ENCODE measurements around the gene GSE1. TPM values are rescaled to one million over a fixed set of nuclear protein-coding genes. Genes with fewer than 3 reads are reported as not detected.

Gene GSE1
- total and polyA plus RNA-seq, 9 of the 15 experiments (the other 6 are each of a cell fraction or from before 2014, with no cell fraction given): 12.2 to 244 (median 57.9) TPM

GRCh38 chr16:85673529-85674417, 60.7 kb downstream of the GSE1 start (continued):
- TF ChIP-seq, protein P1, sequence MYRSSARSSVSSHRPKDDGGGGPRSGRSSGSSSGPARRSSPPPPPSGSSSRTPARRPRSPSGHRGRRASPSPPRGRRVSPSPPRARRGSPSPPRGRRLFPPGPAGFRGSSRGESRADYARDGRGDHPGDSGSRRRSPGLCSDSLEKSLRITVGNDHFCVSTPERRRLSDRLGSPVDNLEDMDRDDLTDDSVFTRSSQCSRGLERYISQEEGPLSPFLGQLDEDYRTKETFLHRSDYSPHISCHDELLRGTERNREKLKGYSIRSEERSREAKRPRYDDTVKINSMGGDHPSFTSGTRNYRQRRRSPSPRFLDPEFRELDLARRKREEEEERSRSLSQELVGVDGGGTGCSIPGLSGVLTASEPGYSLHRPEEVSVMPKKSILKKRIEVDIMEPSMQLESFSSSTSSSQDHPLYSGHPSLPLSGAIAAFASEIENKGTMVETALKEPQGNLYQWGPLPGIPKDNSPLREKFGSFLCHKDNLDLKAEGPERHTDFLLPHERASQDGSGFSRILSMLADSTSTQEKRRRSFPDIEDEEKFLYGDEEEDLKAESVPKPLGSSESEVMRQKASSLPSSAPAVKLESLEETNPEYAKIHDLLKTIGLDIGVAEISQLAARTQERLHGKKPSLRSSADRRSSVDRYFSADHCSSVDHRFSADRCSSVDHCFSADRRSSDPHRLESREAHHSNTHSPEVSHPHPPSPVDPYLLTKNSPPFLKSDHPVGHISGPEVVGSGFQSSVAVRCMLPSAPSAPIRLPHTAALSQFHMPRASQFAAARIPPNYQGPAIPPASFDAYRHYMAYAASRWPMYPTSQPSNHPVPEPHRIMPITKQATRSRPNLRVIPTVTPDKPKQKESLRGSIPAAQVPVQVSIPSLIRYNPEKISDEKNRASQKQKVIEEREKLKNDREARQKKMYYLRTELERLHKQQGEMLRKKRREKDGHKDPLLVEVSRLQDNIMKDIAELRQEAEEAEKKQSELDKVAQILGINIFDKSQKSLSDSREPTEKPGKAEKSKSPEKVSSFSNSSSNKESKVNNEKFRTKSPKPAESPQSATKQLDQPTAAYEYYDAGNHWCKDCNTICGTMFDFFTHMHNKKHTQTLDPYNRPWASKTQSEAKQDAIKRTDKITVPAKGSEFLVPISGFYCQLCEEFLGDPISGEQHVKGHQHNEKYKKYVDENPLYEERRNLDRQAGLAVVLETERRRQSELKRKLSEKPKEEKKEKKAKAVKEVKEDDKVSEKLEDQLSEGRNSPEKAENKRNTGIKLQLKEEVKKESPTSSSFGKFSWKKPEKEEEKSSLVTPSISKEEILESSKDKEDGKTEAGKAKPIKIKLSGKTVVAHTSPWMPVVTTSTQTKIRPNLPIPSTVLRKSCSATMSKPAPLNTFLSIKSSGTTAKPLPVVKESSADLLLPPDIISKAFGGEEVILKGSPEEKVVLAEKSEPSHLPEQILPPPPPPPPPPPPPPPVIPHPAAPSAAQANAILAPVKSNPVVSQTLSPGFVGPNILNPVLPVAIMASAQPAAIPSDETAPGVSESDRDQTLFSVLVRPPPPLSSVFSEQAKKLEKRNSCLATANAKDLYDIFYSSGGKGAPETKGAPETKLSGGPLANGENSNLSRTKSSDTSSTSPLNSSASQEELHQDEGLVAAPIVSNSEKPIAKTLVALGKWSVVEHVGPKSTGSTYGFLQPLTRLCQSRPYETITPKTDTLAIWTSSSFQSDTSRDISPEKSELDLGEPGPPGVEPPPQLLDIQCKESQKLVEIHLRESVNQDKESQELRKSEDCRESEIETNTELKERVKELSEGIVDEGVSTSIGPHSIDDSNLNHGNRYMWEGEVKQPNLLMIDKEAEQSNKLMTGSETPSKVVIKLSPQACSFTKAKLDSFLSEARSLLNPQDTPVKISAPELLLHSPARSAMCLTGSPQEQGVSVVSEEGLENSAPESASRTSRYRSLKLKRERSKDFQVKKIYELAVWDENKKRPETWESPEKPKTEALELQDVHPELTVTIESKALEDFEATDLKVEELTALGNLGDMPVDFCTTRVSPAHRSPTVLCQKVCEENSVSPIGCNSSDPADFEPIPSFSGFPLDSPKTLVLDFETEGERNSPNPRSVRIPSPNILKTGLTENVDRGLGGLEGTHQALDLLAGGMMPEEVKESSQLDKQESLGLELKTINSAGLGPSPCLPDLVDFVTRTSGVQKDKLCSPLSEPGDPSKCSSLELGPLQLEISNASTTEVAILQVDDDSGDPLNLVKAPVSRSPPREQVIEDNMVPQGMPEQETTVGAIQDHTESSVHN (IDR thresholded peaks at IDR 0.05; ENCODE audit: borderline replicate concordance in 1 of 2, low read depth in 1 of 2): no peak
- TF ChIP-seq POLR2G (IDR thresholded peaks at IDR 0.05; ENCODE audit: low read depth, low read length) (peak; percentile 73), POLR2A (conservative IDR thresholded peaks at IDR 0.05) (peak; percentile 55)
